CD14-positive monocyte (primary cell): ENCODE results near the gene SCML1. TPM values are rescaled to one million over a fixed set of nuclear protein-coding genes. Genes with fewer than 3 reads are reported as not detected.

Experiments used
- DNase-seq, 3 donors: peaks; one replicate each; pipeline ENCODE4 v3.0.0-alpha.2; 2011 to 2022
- H2AFZ ChIP-seq: 2 replicates; pipeline ENCODE4 v1.6.0; 2012; ENCODE audit warnings: mild to moderate bottlenecking, low read depth, low read length, inconsistent platforms; ENCODE audit not compliant: insufficient read depth, poor library complexity, severe bottlenecking
- H3K27ac ChIP-seq, 2 donors: 1 replicate in 1 of 2; 2 replicates in 1 of 2; pipeline ENCODE4 v1.5.1; 2012 to 2013; ENCODE audit warnings: low read length in 2 of 2, control low read depth in 1 of 2, inconsistent platforms in 1 of 2, low read depth in 1 of 2, mild to moderate bottlenecking in 1 of 2
- H3K27me3 ChIP-seq, 2 donors: one replicate each; pipeline versions ENCODE4 v1.6.0 to v1.6.1; 2011 to 2013; ENCODE audit warnings: low read length in 2 of 2; ENCODE audit not compliant: control insufficient read depth in 2 of 2, insufficient read depth in 2 of 2
- H3K36me3 ChIP-seq, 2 donors: replicated peaks in 1 of 2; 1 replicate in 1 of 2; 2 replicates in 1 of 2; pipeline versions ENCODE4 v1.5.1 to v1.6.1; 2012 to 2013; ENCODE audit warnings: low read length in 2 of 2, control low read depth in 1 of 2, inconsistent platforms in 1 of 2, mild to moderate bottlenecking in 1 of 2; ENCODE audit not compliant: insufficient read depth in 2 of 2, control insufficient read depth in 1 of 2
- H3K4me1 ChIP-seq, 2 donors: 1 replicate in 1 of 2; 2 replicates in 1 of 2; pipeline versions ENCODE4 v1.5.1 to v1.6.1; 2012 to 2013; ENCODE audit warnings: low read length in 2 of 2, control low read depth in 1 of 2, inconsistent platforms in 1 of 2, mild to moderate bottlenecking in 1 of 2, moderate library complexity in 1 of 2; ENCODE audit not compliant: insufficient read depth in 2 of 2, control insufficient read depth in 1 of 2
- H3K4me2 ChIP-seq: replicated peaks from 2 replicates; pipeline ENCODE3; 2012; ENCODE audit warnings: low read length, moderate library complexity, mild to moderate bottlenecking; ENCODE audit not compliant: poor library complexity, severe bottlenecking; ENCODE audit errors: extremely low read depth
- H3K4me3 ChIP-seq, 3 experiments: fragments of 200-600 bp in 1 of 3; sonication (generic) in 1 of 3; replicated peaks in 1 of 3; 1 replicate in 2 of 3; 2 replicates in 1 of 3; pipeline ENCODE4 v1.5.1; 2011 to 2013; ENCODE audit warnings: low read length in 3 of 3, mild to moderate bottlenecking in 3 of 3, control low read depth in 2 of 3, low read depth in 2 of 3, inconsistent platforms in 1 of 3, moderate library complexity in 1 of 3
- H3K79me2 ChIP-seq: 2 replicates; pipeline ENCODE4 v1.6.0; 2012; ENCODE audit warnings: mild to moderate bottlenecking, control low read depth, inconsistent platforms, low read length, moderate library complexity; ENCODE audit not compliant: insufficient read depth
- H3K9ac ChIP-seq: 2 replicates; pipeline ENCODE4 v1.6.0; 2017; ENCODE audit warnings: low read length, mild to moderate bottlenecking; ENCODE audit not compliant: insufficient read depth, poor library complexity, severe bottlenecking
- H3K9me3 ChIP-seq, 2 donors: replicated peaks in 1 of 2; 1 replicate in 1 of 2; 2 replicates in 1 of 2; pipeline versions ENCODE4 v1.5.1 to v1.6.1; 2012 to 2013; ENCODE audit warnings: low read length in 2 of 2, control low read depth in 1 of 2; ENCODE audit not compliant: control insufficient read depth in 1 of 2, insufficient read depth in 1 of 2
- H4K20me1 ChIP-seq: 2 replicates; pipeline ENCODE4 v1.6.0; 2012; ENCODE audit warnings: mild to moderate bottlenecking, low read length, control low read depth, moderate library complexity; ENCODE audit not compliant: insufficient read depth
- H3K27ac Mint-ChIP-seq, 7 donors: one replicate each; pipeline ENCODE4 v1.8.0; 2020; ENCODE audit warnings: mild to moderate bottlenecking in 7 of 7, mixed read lengths in 7 of 7, moderate library complexity in 6 of 7, inconsistent platforms in 2 of 7
- H3K27me3 Mint-ChIP-seq, 3 donors: one replicate each; pipeline ENCODE4 v1.8.0; 2021 to 2022; ENCODE audit warnings: low read depth in 3 of 3, mild to moderate bottlenecking in 3 of 3, mixed read lengths in 3 of 3, moderate library complexity in 3 of 3, inconsistent platforms in 1 of 3
- H3K36me3 Mint-ChIP-seq, 2 donors: one replicate each; pipeline ENCODE4 v1.8.0; 2020; ENCODE audit warnings: mixed read lengths in 2 of 2, inconsistent platforms in 1 of 2, mild to moderate bottlenecking in 1 of 2
- H3K4me1 Mint-ChIP-seq: one replicate; pipeline ENCODE4 v1.8.0; 2020; ENCODE audit warnings: mild to moderate bottlenecking, mixed read lengths
- H3K4me3 Mint-ChIP-seq, 2 donors: one replicate each; pipeline ENCODE4 v1.8.0; 2020; ENCODE audit warnings: mild to moderate bottlenecking in 2 of 2, mixed read lengths in 2 of 2, moderate library complexity in 1 of 2
- H3K9me3 Mint-ChIP-seq, 7 donors: one replicate each; pipeline ENCODE4 v1.8.0; 2020 to 2022; ENCODE audit warnings: mixed read lengths in 7 of 7, mild to moderate bottlenecking in 6 of 7, moderate library complexity in 6 of 7, inconsistent platforms in 2 of 7
- WGBS: methylation state at CpG from one replicate; pipeline ENCODE4 v1.1.5; 2013; ENCODE audit warnings: missing lambda C conversion rate; ENCODE audit not compliant: insufficient coverage; 5-methylcytosine and 5-hydroxymethylcytosine counted together
- intact Hi-C, 2 donors: fragments of 100-400 bp; cut with micrococcal nuclease; formaldehyde crosslinking; loops; one replicate each; pipeline versions ENCODE4 v1.15.0 to v1.15.1; 2023
- polyA plus RNA-seq, 3 donors: library from polyadenylated mRNA; depleted of rRNA in 1 of 3; unstranded in 2 of 3; stranded (reverse) in 1 of 3; fragments of 300-500 nt in 2 of 3; fragments of >200 nt in 1 of 3; fragmentation: Illumina TruSeq in 2 of 3; gene quantifications; 1 replicate in 2 of 3; 2 replicates in 1 of 3; pipeline ENCODE4 v1.2.3, GENCODE V29; 2012 to 2021
- TF ChIP-seq, protein P1 (sequence below): fragments of 200-600 bp; IDR thresholded peaks from one replicate; pipeline ENCODE4 v1.8.0; 2022; ENCODE audit warnings: antibody characterized with exemption, mild to moderate bottlenecking

Gene SCML1
- polyA plus RNA-seq, 3 donors, result 0.56 to 8.5 (median 1.4) TPM

DNA sequence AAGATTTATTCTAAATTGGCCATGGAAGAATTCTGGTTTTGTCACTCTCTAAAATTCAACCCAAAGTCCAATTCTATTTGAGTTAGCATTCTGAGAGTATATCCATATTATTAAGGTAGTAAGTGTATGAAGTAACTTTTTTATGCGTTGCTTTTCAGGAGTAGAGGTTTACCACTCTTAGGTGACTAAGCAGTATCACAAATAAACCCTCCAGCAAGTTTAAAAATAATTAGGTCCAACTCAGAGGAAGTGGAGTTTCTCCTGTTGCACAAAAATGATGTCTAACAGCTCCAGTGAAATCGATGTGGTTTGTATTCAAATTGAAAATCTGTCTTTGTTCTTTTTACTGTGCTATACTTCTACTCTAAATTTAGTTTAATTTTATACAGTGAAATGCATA lies 6.6 kb downstream of the SCML1 start:
- no peaks in the 10 kb centered on the region for H3K9me3 ChIP-seq
- peaks cover 11% of the 10 kb centered on the region for H3K4me1 Mint-ChIP-seq
- H3K9me3 Mint-ChIP-seq, result peaks cover 0 to 4% (median 4%) of the 10 kb centered on the region in 7 donors
- H3K4me3 ChIP-seq, result no peak overlapping the region
- peaks cover 0 to 3% of the 10 kb centered on the region in 2 donors for H3K36me3 Mint-ChIP-seq
- peak in 1 of 3 donors; percentile 8 for DNase-seq
- no peak overlapping the region for H2AFZ ChIP-seq
- TF ChIP-seq, protein P1, sequence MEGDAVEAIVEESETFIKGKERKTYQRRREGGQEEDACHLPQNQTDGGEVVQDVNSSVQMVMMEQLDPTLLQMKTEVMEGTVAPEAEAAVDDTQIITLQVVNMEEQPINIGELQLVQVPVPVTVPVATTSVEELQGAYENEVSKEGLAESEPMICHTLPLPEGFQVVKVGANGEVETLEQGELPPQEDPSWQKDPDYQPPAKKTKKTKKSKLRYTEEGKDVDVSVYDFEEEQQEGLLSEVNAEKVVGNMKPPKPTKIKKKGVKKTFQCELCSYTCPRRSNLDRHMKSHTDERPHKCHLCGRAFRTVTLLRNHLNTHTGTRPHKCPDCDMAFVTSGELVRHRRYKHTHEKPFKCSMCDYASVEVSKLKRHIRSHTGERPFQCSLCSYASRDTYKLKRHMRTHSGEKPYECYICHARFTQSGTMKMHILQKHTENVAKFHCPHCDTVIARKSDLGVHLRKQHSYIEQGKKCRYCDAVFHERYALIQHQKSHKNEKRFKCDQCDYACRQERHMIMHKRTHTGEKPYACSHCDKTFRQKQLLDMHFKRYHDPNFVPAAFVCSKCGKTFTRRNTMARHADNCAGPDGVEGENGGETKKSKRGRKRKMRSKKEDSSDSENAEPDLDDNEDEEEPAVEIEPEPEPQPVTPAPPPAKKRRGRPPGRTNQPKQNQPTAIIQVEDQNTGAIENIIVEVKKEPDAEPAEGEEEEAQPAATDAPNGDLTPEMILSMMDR, result no peak
- peaks cover 15 to 23% (median 21%) of the 10 kb centered on the region in 3 donors for H3K27me3 Mint-ChIP-seq
- H3K27me3 ChIP-seq, result peaks cover 16 to 19% of the 10 kb centered on the region in 2 donors
- H3K4me3 Mint-ChIP-seq, result no peak overlapping the region
- no peaks in the 10 kb centered on the region for H3K36me3 ChIP-seq
- intact Hi-C loops, result no loop called here
- no peak overlapping the region for H3K9ac ChIP-seq
- no peak overlapping the region for H3K27ac Mint-ChIP-seq
- H3K4me1 ChIP-seq, result no peaks in the 10 kb centered on the region
- H3K27ac ChIP-seq, result no peak overlapping the region
- no CpG with 5 or more reads among the region's 2 CpGs for WGBS
- no peaks in the 10 kb centered on the region for H3K79me2 ChIP-seq
- no peaks in the 10 kb centered on the region for H4K20me1 ChIP-seq
- no peak overlapping the region for H3K4me2 ChIP-seq

DNA sequence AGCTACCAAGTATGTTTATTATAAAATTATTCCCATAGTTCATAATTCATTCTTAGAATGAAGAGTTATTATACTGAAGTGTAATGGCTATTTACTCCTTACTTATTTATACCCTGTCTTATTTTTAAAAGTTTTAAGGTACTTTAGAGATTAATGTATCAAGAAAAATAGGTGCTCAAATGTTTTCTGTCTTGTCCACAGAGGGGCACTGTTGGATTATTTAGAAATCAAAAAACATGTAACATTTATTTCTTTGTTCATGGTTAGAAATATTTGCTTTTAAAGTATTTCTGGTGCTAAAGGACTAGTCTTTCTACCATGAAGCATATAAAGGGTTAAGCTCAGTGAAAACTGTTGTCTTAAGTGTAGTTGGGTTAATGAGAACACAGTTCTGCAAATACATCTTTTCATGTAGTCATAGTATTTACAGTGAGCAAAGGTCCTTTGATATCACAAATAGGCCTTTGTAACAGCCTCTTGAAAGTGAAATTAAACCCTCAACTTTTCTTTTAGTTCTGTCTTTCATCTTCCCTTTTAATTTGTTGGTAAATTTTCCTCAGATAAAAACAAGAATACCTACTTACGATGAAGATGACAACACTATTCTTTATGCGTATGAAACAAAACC lies 7.7 kb downstream of the SCML1 start:
- peaks cover 6 to 12% (median 12%) of the 10 kb centered on the region in 3 donors for H3K27me3 Mint-ChIP-seq
- Histone ChIP-seq H3K27me3 (peaks cover 8 to 9% of the 10 kb centered on the region in 2 donors), H3K9me3 (no peaks in the 10 kb centered on the region), H3K27ac (no peak overlapping the region), H3K4me2 (no peak overlapping the region), H3K4me3 (no peak overlapping the region), H4K20me1 (no peaks in the 10 kb centered on the region), H2AFZ (no peak overlapping the region), H3K9ac (no peak overlapping the region), H3K4me1 (no peaks in the 10 kb centered on the region), H3K79me2 (no peaks in the 10 kb centered on the region), H3K36me3 (no peaks in the 10 kb centered on the region)
- H3K36me3 Mint-ChIP-seq, result peaks cover 2 to 5% of the 10 kb centered on the region in 2 donors
- TF ChIP-seq, protein P1, result no peak
- H3K4me1 Mint-ChIP-seq, result peaks cover 5% of the 10 kb centered on the region
- no CpG with 5 or more reads among the region's 2 CpGs for WGBS
- intact Hi-C loops, result no loop called here
- no peaks in the 10 kb centered on the region for H3K9me3 Mint-ChIP-seq
- no peak for DNase-seq
- no peak overlapping the region for H3K4me3 Mint-ChIP-seq
- no peak overlapping the region for H3K27ac Mint-ChIP-seq
